HL-60 (cell line): ENCODE measurements around the gene HNRNPA2B1.
"Not testable (repeated sequence)": the region's sequence is repeated elsewhere in the genome, so short reads cannot be mapped to it uniquely, and the experiment has no call there.

ENCODE experiments used
- DNase-seq, 2 experiments: peaks; one replicate each; pipeline ENCODE4 v3.0.0-alpha.2; 2010 to 2020; ENCODE audit warnings: low read depth in 1 of 2, low spot score in 1 of 2
- H3K27ac ChIP-seq: fragments of 250-450 bp; sonication (Bioruptor Pico); replicated peaks from 2 replicates; pipeline ENCODE4 v1.5.1; 2020; ENCODE audit warnings: mild to moderate bottlenecking, moderate library complexity
- H3K27me3 ChIP-seq: fragments of 250-450 bp; sonication (Bioruptor Pico); 2 replicates; pipeline ENCODE4 v1.5.1; 2021; ENCODE audit warnings: mild to moderate bottlenecking, moderate library complexity; ENCODE audit not compliant: insufficient read depth, poor library complexity, severe bottlenecking
- H3K4me3 ChIP-seq: replicated peaks from 2 replicates; pipeline ENCODE4 v1.5.1; 2011; ENCODE audit warnings: mild to moderate bottlenecking, control low read depth, low read length; ENCODE audit not compliant: insufficient read depth
- GABPA ChIP-seq: IDR thresholded peaks from 2 replicates; pipeline ENCODE4 v1.6.1; 2012; ENCODE audit warnings: low read depth
- POLR2AphosphoS5 ChIP-seq: IDR thresholded peaks from 2 replicates; pipeline ENCODE4 v1.6.1; 2012; ENCODE audit warnings: low read depth
- REST ChIP-seq: IDR thresholded peaks from 2 replicates; pipeline ENCODE4 v1.6.1; 2012; ENCODE audit warnings: low read depth; ENCODE audit not compliant: insufficient replicate concordance
- SPI1 ChIP-seq: IDR thresholded peaks from 2 replicates; pipeline ENCODE4 v1.6.1; 2012; ENCODE audit warnings: low read depth, mild to moderate bottlenecking, borderline replicate concordance
- TF ChIP-seq, protein P1 (sequence below): IDR thresholded peaks from one replicate; pipeline ENCODE4 v1.5.1; 2011; ENCODE audit warnings: low read length, control low read depth, inconsistent platforms; ENCODE audit not compliant: insufficient read depth

The HNRNPA2B1 gene

DNA sequence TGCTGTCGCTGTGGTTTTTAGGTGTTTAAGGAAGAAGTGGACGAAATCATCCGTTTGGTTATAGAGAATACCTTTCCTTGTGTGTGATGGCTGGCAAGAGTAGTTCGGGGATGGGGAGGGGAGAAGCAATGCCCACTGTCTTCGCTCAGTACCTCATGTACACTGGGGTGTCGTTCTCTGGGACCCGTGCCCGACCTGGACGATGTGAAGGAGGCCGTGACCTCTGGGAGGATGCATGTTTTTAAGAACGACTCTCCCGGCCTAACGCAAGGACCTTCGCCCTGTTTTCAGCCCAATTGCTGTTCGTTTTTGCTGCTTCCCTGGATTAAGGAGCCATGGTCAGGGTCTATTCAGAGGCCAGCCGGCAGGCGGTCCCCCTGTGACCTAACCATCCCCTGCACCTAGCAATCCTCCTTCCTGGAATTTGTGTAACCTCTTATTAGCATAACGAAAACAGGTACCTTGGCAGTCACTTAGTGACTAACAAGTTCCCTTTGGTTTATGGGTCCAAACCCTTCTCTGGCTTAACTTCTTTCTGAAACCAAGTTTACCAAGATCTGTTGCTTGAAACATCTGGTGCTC lies 47.2 kb downstream of the HNRNPA2B1 start:
- H3K27me3 ChIP-seq, result peaks cover 2% of the 10 kb centered on the region
- H3K27ac ChIP-seq, result no peak overlapping the region
- no peak overlapping the region for H3K4me3 ChIP-seq
- no peak for TF ChIP-seq REST
- TF ChIP-seq GABPA, result no peak
- TF ChIP-seq, protein P1, sequence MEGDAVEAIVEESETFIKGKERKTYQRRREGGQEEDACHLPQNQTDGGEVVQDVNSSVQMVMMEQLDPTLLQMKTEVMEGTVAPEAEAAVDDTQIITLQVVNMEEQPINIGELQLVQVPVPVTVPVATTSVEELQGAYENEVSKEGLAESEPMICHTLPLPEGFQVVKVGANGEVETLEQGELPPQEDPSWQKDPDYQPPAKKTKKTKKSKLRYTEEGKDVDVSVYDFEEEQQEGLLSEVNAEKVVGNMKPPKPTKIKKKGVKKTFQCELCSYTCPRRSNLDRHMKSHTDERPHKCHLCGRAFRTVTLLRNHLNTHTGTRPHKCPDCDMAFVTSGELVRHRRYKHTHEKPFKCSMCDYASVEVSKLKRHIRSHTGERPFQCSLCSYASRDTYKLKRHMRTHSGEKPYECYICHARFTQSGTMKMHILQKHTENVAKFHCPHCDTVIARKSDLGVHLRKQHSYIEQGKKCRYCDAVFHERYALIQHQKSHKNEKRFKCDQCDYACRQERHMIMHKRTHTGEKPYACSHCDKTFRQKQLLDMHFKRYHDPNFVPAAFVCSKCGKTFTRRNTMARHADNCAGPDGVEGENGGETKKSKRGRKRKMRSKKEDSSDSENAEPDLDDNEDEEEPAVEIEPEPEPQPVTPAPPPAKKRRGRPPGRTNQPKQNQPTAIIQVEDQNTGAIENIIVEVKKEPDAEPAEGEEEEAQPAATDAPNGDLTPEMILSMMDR, result no peak
- TF ChIP-seq SPI1, result no peak
- TF ChIP-seq POLR2AphosphoS5, result no peak
- no peak for DNase-seq

DNA sequence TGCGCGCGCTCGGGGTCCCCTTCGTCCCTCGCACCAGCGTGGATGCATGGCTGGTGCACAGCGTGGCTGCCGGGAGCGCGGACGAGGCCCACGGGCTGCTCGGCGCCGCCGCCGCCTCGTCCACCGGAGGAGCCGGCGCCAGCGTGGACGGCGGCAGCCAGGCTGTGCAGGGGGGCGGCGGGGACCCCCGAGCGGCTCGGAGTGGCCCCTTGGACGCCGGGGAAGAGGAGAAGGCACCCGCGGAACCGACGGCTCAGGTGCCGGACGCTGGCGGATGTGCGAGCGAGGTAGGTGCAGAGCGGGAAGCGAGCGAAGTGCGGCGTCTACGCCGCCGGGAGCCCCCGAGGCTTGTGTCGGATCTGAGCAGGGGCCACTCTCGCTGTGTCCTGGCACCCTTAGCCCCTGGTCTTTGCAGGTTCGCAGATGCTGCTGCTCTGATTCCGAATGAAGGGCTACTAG lies 47.7 kb downstream of the HNRNPA2B1 start:
- H3K27me3 ChIP-seq, DNase-seq, H3K27ac ChIP-seq: not testable (repeated sequence)
- H3K4me3 ChIP-seq, result peak overlapping the region; percentile 55

DNA sequence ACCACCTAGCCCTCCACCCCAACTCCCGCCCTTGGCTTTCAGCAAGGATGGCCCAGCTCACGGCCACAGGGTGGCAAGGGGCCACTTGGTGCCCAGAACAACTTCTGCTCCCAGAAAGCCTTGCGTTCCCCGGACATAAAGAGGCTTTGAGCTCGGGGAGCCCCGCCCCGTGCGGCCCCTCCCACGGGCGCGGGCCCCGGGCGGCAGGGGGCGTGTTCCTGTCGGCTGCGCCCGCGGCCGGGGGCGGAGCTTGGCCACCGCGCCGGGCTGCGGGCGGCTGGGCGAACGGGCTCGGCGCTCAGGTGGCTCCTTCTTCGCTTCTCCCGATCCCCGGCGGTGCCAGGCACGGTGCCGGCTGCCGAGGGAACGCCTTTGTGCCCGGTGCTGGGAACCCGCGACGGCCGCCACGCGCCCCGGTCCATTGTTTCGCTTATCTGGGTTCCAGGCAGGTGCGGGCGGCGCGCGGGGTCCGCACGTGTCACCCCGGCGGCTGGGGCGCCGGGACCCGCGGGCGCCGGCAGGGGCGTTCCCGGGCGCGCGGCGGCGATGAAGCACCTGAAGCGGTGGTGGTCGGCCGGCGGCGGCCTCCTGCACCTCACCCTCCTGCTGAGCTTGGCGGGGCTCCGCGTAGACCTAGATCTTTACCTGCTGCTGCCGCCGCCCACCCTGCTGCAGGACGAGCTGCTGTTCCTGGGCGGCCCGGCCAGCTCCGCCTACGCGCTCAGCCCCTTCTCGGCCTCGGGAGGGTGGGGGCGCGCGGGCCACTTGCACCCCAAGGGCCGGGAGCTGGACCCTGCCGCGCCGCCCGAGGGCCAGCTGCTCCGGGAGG lies 48.4 kb downstream of the HNRNPA2B1 start, which contains the start of gene NFE2L3:
Gene NFE2L3, plus strand, starts transcription at position 246 of the 829 bp plus-strand sequence. Its CDS starts 301 bp downstream, at position 547.
- H3K27ac ChIP-seq, result peak within 1 kb of the TSS; percentile 56; the same call in 1 of the 2 replicates
- TF ChIP-seq POLR2AphosphoS5 (peak; percentile 41), SPI1 (no peak), REST (no peak)
- TF ChIP-seq, protein P1, result no peak
- peak within 1 kb of the TSS; percentile 55 for H3K4me3 ChIP-seq
- H3K27me3 ChIP-seq, result peaks cover 2% of the 10 kb centered on the region
- peak; percentile 50 to 80 for DNase-seq

- peak overlapping the region; percentile 56; the same call in 1 of the 2 replicates for H3K27ac ChIP-seq
- peak overlapping the region; percentile 55 for H3K4me3 ChIP-seq
- no peak for DNase-seq
- TF ChIP-seq, protein P1, result no peak
- no peak for TF ChIP-seq GABPA
- TF ChIP-seq POLR2AphosphoS5, result no peak
- TF ChIP-seq SPI1, result no peak
- TF ChIP-seq REST, result no peak
- peaks cover 2% of the 10 kb centered on the region for H3K27me3 ChIP-seq
Measured at GRCh38 chr7:26151650-26151952, 48.9 kb downstream of the HNRNPA2B1 start.
